ENCODE results near the gene NPAS3. TPM values are rescaled to one million over a fixed set of nuclear protein-coding genes. Genes with fewer than 3 reads are reported as not detected.

NPAS3 gene
- total RNA-seq, 1 experiment from 2014 or later = not detected

GRCh38 chr14:33254342-33254741, 315.7 kb downstream of the NPAS3 start:
- Histone ChIP-seq H3K4me3 (no peak overlapping the region), H3K79me2 (ENCODE audit: low read depth) (no peaks in the 10 kb centered on the region), H3K4me1 (replicated peaks; ENCODE audit: insufficient read depth) (no peaks in the 10 kb centered on the region), H3K9me2 (ENCODE audit: insufficient read depth) (no peaks in the 10 kb centered on the region), H3K36me3 (ENCODE audit: low read depth) (no peaks in the 10 kb centered on the region), H2AFZ (no peak overlapping the region), H3K27ac (no peak overlapping the region), H3K9me3 (ENCODE audit: insufficient read depth, low read depth) (no peaks in the 10 kb centered on the region), H3K4me2 (no peak overlapping the region), H3K27me3 (ENCODE audit: insufficient read depth, low read depth) (no peaks in the 10 kb centered on the region), H3F3A (ENCODE audit: insufficient read depth, low read depth) (no peaks in the 10 kb centered on the region), H4K20me1 (ENCODE audit: insufficient read depth) (no peaks in the 10 kb centered on the region)
- no TSS peak for BruUV-seq (replicated peaks)
- no peak for TF ChIP-seq CTCF (conservative IDR thresholded peaks at IDR 0.05)
- TF ChIP-seq EZH2 (IDR thresholded peaks at IDR 0.05; ENCODE audit: low read depth) = no peak
- ChIA-PET POLR2A (ENCODE audit: unreplicated experiment) (no interaction called here), CTCF (no interaction called here)
- no peak for DNase-seq
- intact Hi-C loops (cut with micrococcal nuclease; ENCODE audit: unreplicated experiment) = no loop called here

- intact Hi-C loops (cut with micrococcal nuclease; ENCODE audit: unreplicated experiment) = no loop called here
- Histone ChIP-seq H3K36me3 (ENCODE audit: low read depth) (no peaks in the 10 kb centered on the region), H2AFZ (no peak overlapping the region), H3K4me3 (no peak overlapping the region), H3K9me2 (ENCODE audit: insufficient read depth) (no peaks in the 10 kb centered on the region), H3K4me1 (replicated peaks; ENCODE audit: insufficient read depth) (no peaks in the 10 kb centered on the region), H3K4me2 (no peak overlapping the region), H3F3A (ENCODE audit: insufficient read depth, low read depth) (no peaks in the 10 kb centered on the region), H3K27me3 (ENCODE audit: insufficient read depth, low read depth) (no peaks in the 10 kb centered on the region), H3K9me3 (ENCODE audit: insufficient read depth, low read depth) (no peaks in the 10 kb centered on the region), H3K79me2 (ENCODE audit: low read depth) (no peaks in the 10 kb centered on the region), H3K27ac (no peak overlapping the region), H4K20me1 (ENCODE audit: insufficient read depth) (no peaks in the 10 kb centered on the region)
- ChIA-PET CTCF (no interaction called here), POLR2A (ENCODE audit: unreplicated experiment) (interaction anchor here (0.7 kb wide), 1 partner anchor 573 kb away, joined by 10 read pairs; no protein-coding TSS in a partner anchor)
- TF ChIP-seq CTCF (conservative IDR thresholded peaks at IDR 0.05) = no peak
- TF ChIP-seq EZH2 (IDR thresholded peaks at IDR 0.05; ENCODE audit: low read depth) = no peak
- BruUV-seq (replicated peaks) = no TSS peak
- DNase-seq = no peak
These were observed 316.2 kb downstream of the NPAS3 start for GRCh38 chr14:33254861-33255395.

GRCh38 chr14:33257796-33258195, 319.1 kb downstream of the NPAS3 start:
- no peaks in the 10 kb centered on the region for H3K79me2 ChIP-seq (ENCODE audit: low read depth)
- no peaks in the 10 kb centered on the region for H3F3A ChIP-seq (ENCODE audit: insufficient read depth, low read depth)
- H3K27me3 ChIP-seq (ENCODE audit: insufficient read depth, low read depth) = no peaks in the 10 kb centered on the region
- no peak overlapping the region for H3K4me2 ChIP-seq
- H3K4me3 ChIP-seq = no peak overlapping the region
- no TSS peak for BruUV-seq (replicated peaks)
- no peak overlapping the region for H2AFZ ChIP-seq
- no peaks in the 10 kb centered on the region for H3K9me3 ChIP-seq (ENCODE audit: insufficient read depth, low read depth)
- DNase-seq = no peak
- no peaks in the 10 kb centered on the region for H4K20me1 ChIP-seq (ENCODE audit: insufficient read depth)
- no peak for TF ChIP-seq EZH2 (IDR thresholded peaks at IDR 0.05; ENCODE audit: low read depth)
- no peak for TF ChIP-seq CTCF (conservative IDR thresholded peaks at IDR 0.05)
- no peak overlapping the region for H3K27ac ChIP-seq
- H3K9me2 ChIP-seq (ENCODE audit: insufficient read depth) = no peaks in the 10 kb centered on the region
- no peaks in the 10 kb centered on the region for H3K36me3 ChIP-seq (ENCODE audit: low read depth)
- intact Hi-C loops (cut with micrococcal nuclease; ENCODE audit: unreplicated experiment) = no loop called here
- ChIA-PET CTCF (no interaction called here), POLR2A (ENCODE audit: unreplicated experiment) (no interaction called here)
- no peaks in the 10 kb centered on the region for H3K4me1 ChIP-seq (replicated peaks; ENCODE audit: insufficient read depth)
